ENCODE measurements around the gene FBXL3. TPM values are rescaled to one million over a fixed set of nuclear protein-coding genes. Genes with fewer than 3 reads are reported as not detected.

FBXL3 gene
- total and polyA plus RNA-seq, 2 of the 8 experiments (the other 6 are each of a cell fraction or from before 2014, with no cell fraction given), result 4.9 to 14.9 TPM

GRCh38 chr13:76955661-76956060 is 71.3 kb downstream of the FBXL3 start:
- DNase-seq (ENCODE audit: low read depth in 1 of 2, low spot score in 2 of 2), result no peak
- Histone ChIP-seq H2BK5ac (ENCODE audit: low read depth, low read length) (no peak overlapping the region), H4K91ac (replicated peaks; ENCODE audit: insufficient read length, low read length) (no peak overlapping the region), H3K9ac (replicated peaks in 1 of 4; ENCODE audit: extremely low read depth in 1 of 4, low read depth in 3 of 4, low read length in 3 of 4) (no peak overlapping the region), H3K23me2 (ENCODE audit: low read depth, low read length) (no peaks in the 10 kb centered on the region), H3K36me3 (ENCODE audit: control insufficient read depth in 2 of 4, insufficient read depth in 4 of 4, low read length in 3 of 4) (no peaks in the 10 kb centered on the region), H3K27me3 (replicated peaks in 1 of 4; ENCODE audit: control insufficient read depth in 3 of 4, extremely low read depth in 1 of 4, insufficient read depth in 3 of 4, low read length in 3 of 4) (peaks cover 0 to 1% (median 0%) of the 10 kb centered on the region in 4 experiments; a peak in 1 of 7 replicates), H2AFZ (ENCODE audit: low read length) (no peak overlapping the region), H3K9me3 (ENCODE audit: insufficient read depth in 2 of 2, low read depth in 1 of 2, low read length in 1 of 2) (peaks cover 16% of the 10 kb centered on the region in 2 experiments), H3K4me3 (ENCODE audit: extremely low read depth in 1 of 4, insufficient read depth in 2 of 4, low read depth in 3 of 4, low read length in 4 of 4) (no peak overlapping the region), H3K4me2 (ENCODE audit: insufficient read depth in 1 of 2, low read depth in 2 of 2, low read length in 2 of 2) (no peak overlapping the region), H4K5ac (ENCODE audit: insufficient read length, low read depth, low read length) (no peak overlapping the region), H3K4ac (replicated peaks; ENCODE audit: insufficient read length, low read depth, low read length) (no peak overlapping the region), H3K18ac (ENCODE audit: extremely low read depth, low read length) (no peak overlapping the region), H2BK20ac (ENCODE audit: low read length) (no peak overlapping the region), H3K56ac (replicated peaks; ENCODE audit: insufficient read length, low read depth, low read length) (no peak overlapping the region), H3K4me1 (replicated peaks in 1 of 4; ENCODE audit: control insufficient read depth in 3 of 4, insufficient read depth in 4 of 4, low read length in 3 of 4) (no peaks in the 10 kb centered on the region), H3K27ac (ENCODE audit: low read depth, low read length) (no peak overlapping the region), H2BK120ac (replicated peaks; ENCODE audit: low read depth, low read length) (no peak overlapping the region), H3K79me2 (ENCODE audit: control insufficient read depth in 1 of 2, insufficient read depth in 2 of 2, low read length in 2 of 2) (no peaks in the 10 kb centered on the region), H3K79me1 (ENCODE audit: low read depth, low read length) (no peaks in the 10 kb centered on the region), H4K20me1 (replicated peaks in 1 of 2; ENCODE audit: control insufficient read depth in 1 of 2, insufficient read depth in 2 of 2, low read length in 2 of 2) (no peaks in the 10 kb centered on the region), H2AK5ac (ENCODE audit: low read depth, low read length) (no peak overlapping the region), H2BK12ac (ENCODE audit: low read depth, low read length) (no peak overlapping the region), H3K23ac (ENCODE audit: insufficient read length) (no peak overlapping the region), H4K8ac (ENCODE audit: extremely low read depth, insufficient read depth, low read length) (no peak overlapping the region), H2BK15ac (ENCODE audit: low read length) (no peak overlapping the region), H3K14ac (ENCODE audit: insufficient read length) (no peak overlapping the region)
- ChIA-PET POLR2A (ENCODE audit: partially characterized antibody) (no interaction called here), CTCF (ENCODE audit: partially characterized antibody) (interaction anchor here (0.8 to 3.1 kb wide), 9 partner anchors 13 to 58 kb away, joined by 3 to 12 read pairs (median 5); no protein-coding TSS in a partner anchor)
- FAIRE-seq, result no peak
- TF ChIP-seq MAFK (IDR thresholded peaks at IDR 0.05; ENCODE audit: low read depth, low read length) (no peak), JUN (IDR thresholded peaks at IDR 0.05; ENCODE audit: low read depth, low read length) (no peak), CBX5 (IDR thresholded peaks at IDR 0.05; ENCODE audit: low read depth, low read length) (no peak), SRF (IDR thresholded peaks at IDR 0.05; ENCODE audit: low read depth, low read length) (no peak), CHD1 (IDR thresholded peaks at IDR 0.05; ENCODE audit: low read depth, low read length) (no peak), KDM1A (IDR thresholded peaks at IDR 0.05; ENCODE audit: borderline replicate concordance, low read length) (no peak), POLR2A (IDR thresholded peaks at IDR 0.05; ENCODE audit: control extremely low read depth in 1 of 2, low read depth in 2 of 2, low read length in 2 of 2) (no peak), CBX8 (IDR thresholded peaks at IDR 0.05; ENCODE audit: borderline replicate concordance, low read depth, low read length) (no peak), EZH2 (IDR thresholded peaks at IDR 0.05; ENCODE audit: low read depth, low read length, severe bottlenecking) (no peak), SIRT6 (IDR thresholded peaks at IDR 0.05; ENCODE audit: low read length) (no peak), BACH1 (IDR thresholded peaks at IDR 0.05; ENCODE audit: low read length) (no peak), NANOG (IDR thresholded peaks at IDR 0.05; ENCODE audit: insufficient read depth, low read depth, low read length, poor library complexity, severe bottlenecking) (no peak), MAX (IDR thresholded peaks at IDR 0.05) (no peak), TAF7 (optimal IDR thresholded peaks at IDR 0.05; ENCODE audit: borderline replicate concordance, low read depth, low read length) (no peak)
- 87% methylated on average over 5 of the region's 5 CpGs; no CpG with 5 or more reads in 1 of the 2 experiments for WGBS, 2 experiments (ENCODE audit: extremely low coverage in 1 of 2, insufficient coverage in 1 of 2, insufficient read length in 1 of 2, insufficient replicate concordance in 2 of 2, low coverage in 1 of 2, low lambda C conversion rate in 2 of 2, missing lambda C conversion rate in 1 of 2)
